ENCODE results near the gene DPM2.

DPM2 gene

GRCh38 chr9:127916720-127917581 lies 20.7 kb downstream of the DPM2 start, which contains the start of gene ST6GALNAC4:
TSS of gene ST6GALNAC4 (minus strand) at chr9:127917041. CDS start at chr9:127916419, 622 bp downstream.
- peak; percentile 86 to 90 for DNase-seq

- DNase-seq = peak in 1 of 2 experiments; percentile 52
Observed at GRCh38 chr9:127915801-127916719, 21.6 kb downstream of the DPM2 start.

GRCh38 chr9:127915325-127915752 lies 22.3 kb downstream of the DPM2 start:
- DNase-seq = no peak

- DNase-seq = no peak
Observed at GRCh38 chr9:127913682-127914081, 24.0 kb downstream of the DPM2 start.

GRCh38 chr9:127912882-127913281 lies 24.8 kb downstream of the DPM2 start:
- DNase-seq = no peak

GRCh38 chr9:127912296-127912695 lies 25.4 kb downstream of the DPM2 start:
- DNase-seq = no peak

GRCh38 chr9:127910613-127911205 lies 26.9 kb downstream of the DPM2 start:
- peak; percentile 66 to 73 for DNase-seq

- DNase-seq = no peak
Observed at GRCh38 chr9:127909839-127910273, 27.8 kb downstream of the DPM2 start.

GRCh38 chr9:127908660-127908926 lies 29.1 kb downstream of the DPM2 start:
- DNase-seq = no peak

- no peak for DNase-seq
Observed at GRCh38 chr9:127907867-127908659, 29.6 kb downstream of the DPM2 start.

- DNase-seq = no peak
Observed at GRCh38 chr9:127905788-127906191, 31.9 kb downstream of the DPM2 start.

- DNase-seq = no peak
Observed at GRCh38 chr9:127905004-127905728, 32.5 kb downstream of the DPM2 start.

- no peak for DNase-seq
Observed at GRCh38 chr9:127904561-127905003, 33.1 kb downstream of the DPM2 start.

- no peak for DNase-seq
Observed at GRCh38 chr9:127903557-127904475, 33.8 kb downstream of the DPM2 start.

GRCh38 chr9:127899128-127899943 lies 38.3 kb downstream of the DPM2 start, which contains the start of gene ST6GALNAC6:
TSS of gene ST6GALNAC6 (minus strand) at chr9:127899603. CDS start at chr9:127897981, 1,622 bp downstream.
- DNase-seq = peak; percentile 36 to 76

GRCh38 chr9:127898433-127899127 lies 39.1 kb downstream of the DPM2 start:
- DNase-seq = no peak

- peak in 1 of 2 experiments; percentile 33 for DNase-seq
Observed at GRCh38 chr9:127897193-127897692, 40.4 kb downstream of the DPM2 start.

- no peak for DNase-seq
Observed at GRCh38 chr9:127896395-127897192, 41.1 kb downstream of the DPM2 start.
